ENCODE data around the gene OPCML.

The OPCML gene

DNA sequence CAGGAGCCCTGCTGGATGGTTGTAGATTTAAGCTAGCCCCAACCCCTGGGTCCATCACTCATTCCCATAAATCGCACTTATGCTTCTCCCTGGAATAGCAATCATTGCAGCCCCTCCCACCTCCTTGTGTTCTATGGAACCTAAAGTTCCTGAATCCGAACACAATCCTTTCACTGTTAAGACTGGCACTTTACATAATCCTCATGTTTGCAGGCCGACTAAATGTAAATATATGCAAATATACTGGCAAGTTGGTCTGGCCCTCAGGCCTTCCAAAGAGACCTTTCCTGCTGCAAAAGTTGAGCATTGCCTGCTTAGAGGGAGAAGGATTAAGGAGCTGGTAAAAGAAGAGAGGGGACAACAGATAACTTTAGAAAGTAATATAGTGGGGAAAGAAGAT is 892.9 kb downstream of the OPCML start:
- DNase-seq = no peak

DNA sequence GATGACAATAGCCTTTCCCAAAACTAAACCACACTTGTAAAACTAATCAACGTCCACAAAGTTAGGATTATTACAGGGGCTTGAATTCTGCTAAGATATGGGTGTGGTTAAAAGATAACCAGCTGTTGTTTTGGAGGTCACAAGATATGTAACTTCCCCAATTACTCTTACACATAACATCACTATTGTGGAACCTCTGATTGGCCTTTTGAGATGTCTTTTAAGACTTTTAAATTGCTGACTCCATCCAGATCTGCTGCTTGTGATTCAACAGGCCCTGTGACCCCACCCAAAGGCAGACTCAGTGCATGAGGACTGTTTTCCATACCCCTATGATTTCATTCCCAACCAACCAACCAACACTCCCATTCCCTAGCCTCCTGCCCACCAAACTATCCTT is 893.9 kb downstream of the OPCML start:
- no peak for DNase-seq

DNA sequence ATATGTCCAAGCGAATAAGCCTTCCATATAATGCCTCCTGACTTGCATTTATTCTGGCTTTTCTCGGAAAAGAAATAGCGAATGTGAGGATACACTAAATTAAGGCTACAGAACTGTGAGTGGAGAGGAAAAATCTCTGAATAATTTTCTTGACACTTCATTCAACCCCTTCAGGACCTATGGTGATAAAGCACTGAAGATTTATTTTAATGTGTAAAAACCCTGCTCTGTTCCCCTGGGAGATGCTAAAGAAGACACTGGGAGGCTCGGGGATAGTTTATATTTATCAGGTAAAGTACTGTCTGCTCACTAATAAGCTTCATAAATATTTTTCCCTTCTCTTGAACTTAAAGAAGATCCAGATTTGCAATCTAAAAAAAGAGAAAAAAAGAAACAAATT is 895.8 kb downstream of the OPCML start:
- DNase-seq = no peak

DNA sequence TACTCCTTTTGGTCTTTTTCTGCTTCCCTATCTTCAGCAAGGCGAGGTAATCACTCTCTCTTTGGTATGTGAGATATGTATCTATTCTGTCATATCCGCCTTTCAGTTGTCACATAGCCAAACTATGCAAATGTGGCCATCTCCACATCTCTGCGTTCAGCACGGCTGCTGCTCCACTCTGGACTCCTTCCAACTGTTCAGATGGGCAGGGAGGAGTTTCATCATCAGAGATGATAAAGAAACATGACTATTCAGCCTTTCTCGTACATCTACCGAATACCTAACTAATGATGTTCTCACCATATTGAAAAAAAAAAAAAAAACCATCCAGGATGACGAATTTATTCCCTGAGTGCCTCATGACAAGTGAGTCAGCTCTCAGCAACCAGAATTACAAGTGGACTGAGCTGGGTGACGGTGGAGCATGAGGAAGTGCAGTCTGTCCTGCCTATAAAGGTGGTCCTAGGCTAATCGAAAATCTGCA is 899.6 kb downstream of the OPCML start:
- DNase-seq = no peak

DNA sequence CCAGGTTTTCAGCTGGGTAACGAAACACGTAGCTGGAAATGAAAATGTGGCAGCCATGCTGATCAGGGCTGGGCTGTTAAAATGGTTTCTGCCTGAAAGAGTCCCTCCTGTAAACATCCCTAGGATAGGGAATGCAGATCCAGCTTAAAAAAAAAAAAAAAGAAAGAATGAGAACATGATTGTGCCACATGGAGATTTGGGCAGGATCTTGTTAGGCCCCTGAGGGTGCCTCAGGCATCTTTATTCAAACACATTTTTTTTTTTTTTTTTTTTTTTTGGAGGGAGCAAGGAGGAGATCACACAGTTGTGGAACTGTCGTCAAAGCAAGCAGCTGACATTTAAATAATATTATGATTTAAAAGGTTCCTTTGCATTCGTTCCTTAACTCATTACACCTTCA is 900.3 kb downstream of the OPCML start:
- DNase-seq = no peak

DNA sequence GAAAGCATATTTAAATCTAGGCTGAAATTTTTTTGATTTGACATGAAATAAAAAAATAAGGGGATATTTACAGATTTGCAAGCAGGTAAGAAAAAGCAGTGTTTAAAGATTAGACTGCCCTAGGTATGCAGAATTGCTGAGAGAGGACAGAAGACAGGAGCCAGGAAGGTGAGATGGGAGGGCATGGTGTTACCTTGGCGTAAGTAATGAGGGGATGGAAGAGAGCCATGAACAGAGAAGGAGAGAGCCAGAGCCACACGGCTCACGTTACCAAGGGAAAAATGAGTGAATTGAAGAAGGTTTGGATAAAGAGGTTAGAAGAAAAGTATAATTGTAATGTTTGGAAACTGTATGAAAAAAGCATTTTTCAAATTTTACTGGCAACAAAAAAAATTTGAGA is 904.3 kb downstream of the OPCML start:
- no peak for DNase-seq

DNA sequence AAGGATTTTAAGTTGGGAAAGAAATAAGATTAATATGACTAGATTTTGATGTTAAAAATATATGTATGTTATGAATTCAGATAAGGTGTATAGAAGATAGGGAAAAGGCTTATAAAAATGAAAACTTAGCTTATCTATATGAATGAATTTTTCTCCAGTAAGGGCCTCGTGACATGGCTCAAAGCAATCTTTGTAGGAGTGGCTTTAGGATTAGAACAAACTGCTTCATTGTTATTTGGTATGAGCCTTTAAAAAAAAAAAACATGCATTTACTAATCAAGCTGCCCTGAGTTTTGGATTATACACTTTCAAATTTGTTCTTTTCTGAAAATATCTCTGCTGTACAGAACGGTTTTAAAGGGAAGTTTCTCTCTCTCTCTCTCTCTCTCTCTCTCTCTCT is 905.9 kb downstream of the OPCML start:
- DNase-seq = no peak

DNA sequence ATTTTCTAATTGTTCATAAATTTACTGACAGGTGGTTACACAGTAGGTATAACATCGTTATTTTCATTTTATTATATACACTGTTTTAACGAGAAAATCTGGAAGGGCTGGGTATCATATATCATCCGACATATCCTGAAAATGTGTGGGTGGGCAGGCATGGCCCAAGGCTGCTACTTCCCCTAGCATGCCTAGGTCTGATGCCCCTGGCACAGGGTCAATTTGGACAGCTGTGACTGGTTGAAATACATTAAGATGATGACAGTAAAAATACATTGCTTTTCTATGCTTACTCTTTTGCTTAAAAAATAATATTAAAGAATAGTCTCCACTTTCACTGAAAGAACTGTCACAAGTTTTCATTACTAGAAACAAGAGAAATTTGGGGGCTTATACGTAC is 908.8 kb downstream of the OPCML start:
- no peak for DNase-seq

DNA sequence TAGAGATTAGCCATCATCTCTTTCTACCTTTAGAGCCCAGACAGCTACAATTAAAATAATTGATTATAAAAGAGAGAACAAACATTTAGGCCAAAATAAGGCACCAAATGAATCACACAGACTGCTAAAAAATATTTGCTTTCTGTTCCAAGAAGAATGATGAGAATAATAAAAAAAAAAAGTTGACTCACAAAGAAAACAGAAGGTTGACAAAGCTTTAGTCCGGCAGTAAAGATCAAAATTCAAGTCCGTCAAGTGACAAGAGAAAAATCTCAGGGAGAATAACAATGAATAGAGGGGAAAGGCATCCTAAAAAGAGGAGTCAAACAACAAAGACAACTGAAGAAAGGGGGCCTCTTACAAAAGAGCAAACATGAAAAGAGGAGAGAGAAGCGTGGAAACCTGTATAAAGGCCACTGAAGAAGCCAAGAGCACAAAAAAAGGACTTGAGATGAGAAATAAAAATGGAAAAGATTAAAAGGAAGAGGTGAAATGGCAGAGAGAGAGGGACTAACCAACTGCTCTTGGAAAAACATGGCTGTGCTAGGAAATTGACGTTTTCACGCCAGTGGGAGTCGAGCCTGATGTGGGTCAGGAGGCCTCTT is 910.2 kb downstream of the OPCML start:
- DNase-seq = no peak

DNA sequence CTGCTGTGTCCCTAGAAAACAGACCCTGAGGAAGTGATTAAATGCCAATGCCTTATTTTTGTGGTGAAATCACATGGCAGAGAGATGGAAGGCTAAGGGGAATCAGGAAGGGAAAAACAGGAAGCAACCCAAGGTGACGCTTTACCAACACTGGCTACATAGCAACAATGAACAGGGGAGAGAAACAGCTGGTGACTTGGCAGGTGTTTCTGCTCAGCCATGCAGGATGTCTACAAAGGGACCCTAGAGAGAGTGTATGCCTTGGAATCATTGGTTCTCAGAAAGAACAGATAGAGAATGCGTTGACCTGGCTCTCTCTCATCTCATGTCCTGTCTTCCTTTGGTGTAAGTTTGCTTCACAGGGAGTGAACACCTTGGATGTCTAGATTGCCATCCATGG is 911.9 kb downstream of the OPCML start:
- DNase-seq = no peak

DNA sequence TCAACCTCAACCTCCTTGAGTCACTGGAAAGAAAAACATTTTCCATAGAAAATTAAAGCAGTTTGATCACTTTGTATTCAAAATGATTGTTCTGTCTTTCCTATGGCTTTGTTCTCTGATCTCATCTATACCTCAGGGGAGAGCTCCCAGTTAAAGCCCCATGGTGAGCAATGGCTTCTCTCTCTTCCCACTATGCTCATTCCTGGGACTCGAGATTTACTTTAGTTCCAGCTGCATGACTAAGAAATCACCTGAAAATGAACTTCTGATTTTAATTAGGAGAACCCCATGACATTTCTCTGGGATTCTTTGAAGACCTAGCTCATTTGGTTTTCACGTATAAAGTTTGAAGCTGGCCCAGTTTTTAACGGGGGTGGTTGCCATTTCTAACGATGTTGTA is 921.5 kb downstream of the OPCML start:
- DNase-seq = no peak

DNA sequence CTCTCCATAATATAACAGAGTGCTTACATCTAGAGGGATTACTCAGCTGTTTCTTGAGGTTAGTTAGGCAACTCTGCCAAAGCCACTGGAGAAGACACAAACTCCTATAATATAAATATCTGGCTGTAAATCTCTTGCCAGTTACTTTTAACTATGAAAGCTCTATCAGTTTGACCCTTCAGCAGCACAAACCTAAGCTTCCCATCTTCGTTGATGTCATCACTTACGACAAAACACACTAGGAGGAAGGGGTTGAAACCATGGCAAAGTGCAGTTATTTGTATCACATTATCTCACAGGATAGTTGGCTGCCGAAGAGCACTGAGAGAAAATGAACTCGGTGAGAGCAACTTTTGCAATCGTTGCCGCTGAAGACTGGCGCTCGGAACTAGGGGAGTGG is 922.1 kb downstream of the OPCML start:
- no peak for DNase-seq

DNA sequence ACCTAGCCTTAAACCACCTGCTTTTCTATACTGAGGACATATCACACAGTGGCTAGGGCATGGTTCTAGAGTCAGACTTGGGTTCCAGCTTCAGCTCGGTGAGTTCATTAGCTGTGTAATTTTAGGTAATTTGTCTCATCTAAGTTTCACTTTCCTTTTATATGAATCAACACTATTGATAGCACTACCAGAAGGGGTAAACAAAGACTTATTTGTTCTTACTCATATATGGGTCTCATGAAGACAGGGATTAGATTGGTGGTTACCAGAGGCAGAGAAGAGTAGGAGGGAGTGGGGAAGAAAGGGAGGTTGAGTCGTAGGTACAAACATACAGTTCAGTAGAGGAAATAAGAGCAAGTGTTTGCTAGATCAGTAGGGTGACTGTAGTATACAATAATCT is 924.7 kb downstream of the OPCML start:
- no peak for DNase-seq

DNA sequence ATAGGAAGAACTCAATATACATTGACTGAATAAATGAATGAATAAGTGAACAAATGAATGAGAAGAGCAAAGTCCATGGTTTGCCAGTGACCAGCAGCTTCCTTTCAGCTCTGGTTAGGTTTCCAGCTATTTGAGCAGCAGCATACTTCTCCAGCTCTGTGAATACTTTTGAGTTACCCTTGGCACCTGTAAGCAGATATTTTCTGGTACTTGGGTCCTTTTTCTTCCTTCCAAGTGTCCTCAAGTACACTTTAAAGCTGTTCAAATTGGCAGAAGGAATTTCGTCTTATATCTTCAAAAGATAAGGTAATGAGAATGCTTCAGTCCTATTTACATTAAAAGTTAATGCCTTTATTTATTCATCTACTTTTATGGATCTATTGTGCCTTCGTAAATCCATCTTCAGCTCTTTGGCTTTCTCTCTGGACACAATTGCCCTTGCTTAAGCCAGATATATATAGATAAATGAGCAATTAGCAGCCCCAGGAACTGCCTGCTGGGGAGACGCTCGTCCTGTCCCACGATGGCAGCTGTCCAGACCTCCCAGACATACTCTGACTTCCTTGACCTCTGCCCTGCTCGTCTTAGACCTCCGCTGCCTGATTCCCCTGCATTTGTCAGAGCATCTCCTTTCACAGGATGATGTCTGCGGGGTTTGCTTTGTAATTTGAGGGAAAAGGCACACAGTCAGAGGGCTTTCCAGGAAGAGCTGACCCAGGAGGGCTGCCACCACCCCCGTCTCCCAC is 926.3 kb downstream of the OPCML start:
- DNase-seq = no peak

DNA sequence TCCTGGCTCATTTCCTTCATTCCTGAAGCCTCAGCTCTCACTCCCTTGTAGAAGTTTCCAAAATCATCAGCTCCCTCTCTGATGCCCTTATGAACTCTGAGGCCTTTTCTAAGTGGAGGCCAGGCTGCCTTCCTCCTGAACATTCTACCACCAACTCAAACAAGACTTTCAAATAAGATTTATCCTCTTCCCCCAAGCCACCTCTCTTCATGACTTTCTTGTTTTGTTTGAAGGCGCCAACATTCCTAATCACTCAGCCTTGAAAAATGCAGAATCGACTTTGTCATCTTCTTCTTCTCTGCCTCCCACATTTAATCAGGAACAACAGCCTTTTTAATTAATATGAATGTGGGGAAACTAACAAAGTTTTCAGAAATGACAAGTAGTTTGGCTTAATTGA is 927.9 kb downstream of the OPCML start:
- no peak for DNase-seq

DNA sequence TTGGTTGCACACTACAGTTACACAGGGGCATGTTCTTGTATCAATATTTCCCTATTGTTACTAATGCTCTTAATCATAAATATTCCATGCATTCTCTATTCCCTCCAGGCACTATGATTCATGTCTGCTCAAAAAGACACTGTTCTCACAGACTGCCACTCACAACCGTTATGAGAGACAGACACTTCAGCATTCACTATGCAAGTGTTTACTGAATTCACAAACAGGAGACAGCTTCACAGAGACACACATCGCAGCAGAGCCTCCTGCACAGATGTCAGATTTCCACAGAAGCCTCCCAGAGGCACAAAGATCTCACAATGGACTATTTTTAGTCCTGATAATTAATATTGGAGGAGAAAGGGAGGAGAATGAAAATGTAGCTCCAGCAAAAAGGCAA is 930.4 kb downstream of the OPCML start:
- no peak for DNase-seq

DNA sequence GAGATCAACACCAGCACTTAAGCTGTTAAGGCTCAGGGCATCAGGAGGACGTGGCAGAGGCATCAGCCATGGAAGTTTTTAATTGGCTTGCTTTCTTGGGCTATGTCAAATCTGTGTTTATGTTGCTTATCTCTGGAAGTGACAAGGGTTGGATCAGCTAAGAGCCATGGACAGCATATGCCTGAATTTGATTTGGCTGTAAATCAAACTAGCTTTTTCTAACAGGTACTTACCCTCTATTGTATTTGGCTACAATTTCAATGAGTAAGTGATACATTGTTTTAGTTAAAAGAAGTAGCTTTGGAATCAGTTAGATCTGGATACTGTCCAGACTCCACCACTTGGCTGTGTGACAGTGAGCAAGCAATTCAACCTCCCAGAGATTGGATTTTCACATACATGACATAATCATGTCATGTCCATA is 936.6 kb downstream of the OPCML start:
- no peak for DNase-seq

DNA sequence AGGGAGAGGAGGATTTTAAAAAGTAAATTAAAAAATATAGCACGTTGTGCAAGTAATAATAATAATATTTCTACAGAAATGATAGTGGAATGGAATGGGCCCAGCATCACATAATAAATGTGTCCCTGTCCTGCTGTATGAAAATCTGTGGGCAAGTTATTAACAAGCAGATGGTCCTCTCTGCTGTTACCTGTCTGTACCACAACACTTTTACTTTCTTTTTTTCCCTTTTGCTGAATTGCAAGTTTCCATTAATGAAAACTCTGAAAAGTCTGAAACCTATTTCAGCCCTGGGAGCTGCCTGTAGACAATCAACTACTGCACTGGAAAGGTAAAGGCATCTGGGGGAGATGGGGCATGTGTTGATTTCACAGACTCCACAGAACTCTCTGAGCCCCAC is 937.1 kb downstream of the OPCML start:
- no peak for DNase-seq

DNA sequence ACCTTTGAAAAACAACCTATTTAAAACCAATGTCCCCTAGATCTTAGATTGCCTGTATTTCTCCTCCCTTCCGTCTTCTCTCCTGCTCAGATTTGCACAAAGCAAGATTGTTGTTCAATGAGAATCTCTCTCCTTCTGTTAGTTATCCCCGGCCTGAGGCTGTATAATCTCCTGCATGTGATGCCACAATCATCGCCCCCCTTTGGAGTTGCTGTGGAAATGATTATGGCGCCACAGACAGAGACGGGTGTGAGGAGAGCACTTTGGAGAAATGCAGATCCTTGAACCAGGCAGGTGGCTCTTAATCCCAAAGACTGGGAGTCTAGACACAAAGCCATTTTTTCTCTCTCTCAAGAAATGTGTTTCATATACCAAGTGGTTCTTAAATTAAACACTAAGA is 941.3 kb downstream of the OPCML start:
- no peak for DNase-seq

DNA sequence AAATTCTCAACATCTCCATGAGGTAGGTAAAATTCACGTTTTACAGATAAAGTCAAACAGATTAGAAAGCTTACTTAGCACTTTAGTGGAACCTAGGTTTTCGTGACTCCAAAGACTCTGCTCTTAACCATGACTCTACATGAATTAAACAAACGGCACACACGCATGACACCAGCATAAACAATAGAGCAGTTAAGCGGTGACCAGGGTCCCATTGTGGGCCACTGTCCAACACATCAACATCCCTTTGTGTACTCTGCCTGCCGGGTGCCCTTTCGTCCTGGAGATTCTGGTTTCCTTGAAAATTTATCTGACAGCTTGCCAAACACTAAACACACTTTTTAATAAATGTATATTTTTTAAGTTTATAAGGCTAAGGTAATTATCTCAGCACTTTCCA is 941.7 kb downstream of the OPCML start:
- no peak for DNase-seq

DNA sequence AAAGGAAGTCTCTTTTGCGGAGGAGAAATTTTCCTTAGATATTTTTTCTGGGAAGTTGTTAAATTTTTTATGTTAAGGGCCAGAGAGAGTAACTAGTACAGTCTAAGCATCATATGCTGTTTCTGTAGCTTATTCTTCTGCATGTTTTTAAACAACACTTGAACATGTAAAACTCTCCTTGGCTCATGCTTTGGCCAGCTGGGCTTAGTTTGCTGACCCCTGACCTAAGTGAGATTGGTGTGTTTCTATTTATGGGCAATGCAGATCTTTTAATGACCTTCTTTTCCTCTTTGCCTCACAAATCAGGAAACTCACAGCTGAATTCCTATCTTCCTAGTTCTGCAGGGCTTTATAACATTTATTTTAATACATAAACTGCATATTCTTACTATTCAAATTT is 942.5 kb downstream of the OPCML start:
- no peak for DNase-seq

DNA sequence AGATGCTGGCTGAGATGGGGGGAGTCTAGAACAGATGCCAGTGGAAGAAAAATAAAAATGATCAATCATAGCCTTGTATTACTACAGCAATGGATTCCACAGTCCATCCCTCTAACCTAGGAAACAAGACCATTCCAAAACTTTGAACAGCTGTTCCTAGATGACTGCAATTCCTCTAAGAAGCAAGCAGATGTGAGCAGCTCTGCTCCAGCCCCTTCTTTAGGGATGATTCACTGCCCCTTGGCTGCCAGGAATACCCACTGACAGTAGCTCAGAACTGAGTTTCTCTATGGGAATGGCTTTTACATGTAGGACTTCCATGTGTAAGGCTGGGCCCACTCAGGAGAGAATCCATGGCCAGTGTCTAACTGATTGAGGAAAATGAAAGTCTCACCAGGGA is 943.9 kb downstream of the OPCML start:
- no peak for DNase-seq

DNA sequence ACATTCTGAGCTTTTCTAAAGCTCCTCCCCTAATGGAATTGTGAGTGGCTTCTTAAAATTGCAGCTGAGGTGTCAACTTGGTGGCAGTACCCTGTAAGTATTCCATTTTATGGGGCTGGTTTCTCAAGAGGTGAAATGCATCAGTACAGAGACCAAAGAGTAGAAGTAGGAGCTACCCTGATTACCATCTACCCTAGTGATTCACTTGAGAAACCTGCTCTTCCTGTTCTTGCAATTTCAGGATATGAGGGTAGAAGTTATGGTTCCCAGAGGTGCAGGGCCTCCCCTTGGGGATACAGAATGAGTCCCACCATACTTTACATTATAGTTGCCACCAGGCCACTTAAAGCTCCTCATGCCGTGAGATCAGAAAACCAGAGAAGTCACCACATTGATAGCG is 944.6 kb downstream of the OPCML start:
- DNase-seq = no peak

DNA sequence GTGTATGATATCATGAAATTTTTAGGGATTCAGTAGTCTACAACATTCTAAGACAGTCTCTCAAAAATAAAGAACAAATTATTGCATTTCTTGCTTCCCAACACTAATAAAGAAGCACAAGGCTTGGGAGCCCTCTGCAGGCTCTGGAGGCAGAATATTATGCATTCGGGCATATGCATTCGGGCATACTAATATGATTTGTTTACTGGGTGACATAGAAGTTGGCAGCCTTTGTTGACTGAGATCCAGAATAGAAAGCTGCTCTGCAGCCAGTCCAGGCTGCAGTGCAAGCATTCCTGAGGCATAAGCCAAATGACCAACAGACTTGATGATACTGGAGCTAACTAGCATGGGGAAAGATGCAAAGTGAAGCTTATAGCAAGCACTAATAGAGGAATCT is 945.5 kb downstream of the OPCML start:
- no peak for DNase-seq

Data from bone marrow (tissue), 2 donors.